H9 (cell line): ENCODE results near the gene EPB41L5. TPM values are rescaled to one million over a fixed set of nuclear protein-coding genes. Genes with fewer than 3 reads are reported as not detected.

ENCODE experiments used
- DNase-seq: peaks from one replicate; pipeline ENCODE4 v3.0.0-alpha.2; 2017
- H2AFZ ChIP-seq: one replicate; pipeline ENCODE4 v1.6.1; 2013; ENCODE audit warnings: mild to moderate bottlenecking, low read length, control low read depth, moderate library complexity
- H2AK5ac ChIP-seq: 2 replicates; pipeline ENCODE4 v1.6.1; 2013; ENCODE audit warnings: low read length, control low read depth, mixed read lengths; ENCODE audit not compliant: insufficient read length
- H2BK120ac ChIP-seq: one replicate; pipeline ENCODE4 v1.6.1; 2013; ENCODE audit warnings: low read depth, mild to moderate bottlenecking, low read length, control low read depth, inconsistent platforms; ENCODE audit not compliant: poor library complexity, severe bottlenecking
- H2BK12ac ChIP-seq: 2 replicates; pipeline ENCODE4 v1.6.1; 2013; ENCODE audit warnings: low read length, control low read depth, mixed read lengths, low read depth; ENCODE audit not compliant: insufficient read length
- H2BK15ac ChIP-seq: 2 replicates; pipeline ENCODE4 v1.6.1; 2013; ENCODE audit warnings: low read depth, low read length, control low read depth
- H2BK20ac ChIP-seq: one replicate; pipeline ENCODE4 v1.6.1; 2013; ENCODE audit warnings: low read depth, mild to moderate bottlenecking, low read length, control low read depth, inconsistent platforms; ENCODE audit not compliant: poor library complexity, severe bottlenecking
- H2BK5ac ChIP-seq: 2 replicates; pipeline ENCODE4 v1.6.1; 2013; ENCODE audit warnings: low read length, control low read depth, mixed read lengths; ENCODE audit not compliant: insufficient read length
- H3K14ac ChIP-seq: 2 replicates; pipeline ENCODE4 v1.6.1; 2013; ENCODE audit warnings: low read length, control low read depth; ENCODE audit not compliant: insufficient read depth
- H3K18ac ChIP-seq: 2 replicates; pipeline ENCODE4 v1.6.1; 2013; ENCODE audit warnings: low read depth, mild to moderate bottlenecking, mixed read lengths, low read length, control low read depth; ENCODE audit not compliant: insufficient read length
- H3K23ac ChIP-seq: 2 replicates; pipeline ENCODE4 v1.6.1; 2013; ENCODE audit warnings: low read length, control low read depth, mixed read lengths, low read depth; ENCODE audit not compliant: insufficient read length
- H3K23me2 ChIP-seq: 2 replicates; pipeline ENCODE4 v1.6.1; 2013; ENCODE audit warnings: low read depth, mild to moderate bottlenecking, mixed read lengths, low read length, control low read depth; ENCODE audit not compliant: insufficient read length, poor library complexity, severe bottlenecking
- H3K27ac ChIP-seq: 2 replicates; pipeline ENCODE4 v1.5.1; 2013; ENCODE audit warnings: low read length, control low read depth, mixed read lengths, low read depth; ENCODE audit not compliant: insufficient read length
- H3K27me3 ChIP-seq: 2 replicates; pipeline ENCODE4 v1.6.1; 2013; ENCODE audit warnings: low read length, control low read depth, inconsistent platforms; ENCODE audit not compliant: insufficient read depth
- H3K4ac ChIP-seq: 2 replicates; pipeline ENCODE4 v1.6.1; 2013; ENCODE audit warnings: low read depth, mild to moderate bottlenecking, control low read depth, inconsistent platforms, low read length, moderate library complexity
- H3K4me1 ChIP-seq: 2 replicates; pipeline ENCODE4 v1.6.1; 2013; ENCODE audit warnings: low read length, control low read depth, inconsistent platforms; ENCODE audit not compliant: insufficient read depth
- H3K4me2 ChIP-seq: 2 replicates; pipeline ENCODE4 v1.6.1; 2013; ENCODE audit warnings: low read length, control low read depth, mixed read lengths; ENCODE audit not compliant: insufficient read length, insufficient read depth
- H3K56ac ChIP-seq: 2 replicates; pipeline ENCODE4 v1.6.1; 2013; ENCODE audit warnings: low read depth, mild to moderate bottlenecking, mixed read lengths, low read length, control low read depth; ENCODE audit not compliant: insufficient read length
- H3K79me1 ChIP-seq: 2 replicates; pipeline ENCODE4 v1.6.1; 2013; ENCODE audit warnings: low read depth, mild to moderate bottlenecking, moderate library complexity, low read length, control low read depth, inconsistent platforms; ENCODE audit not compliant: insufficient read depth, poor library complexity, severe bottlenecking
- H3K79me2 ChIP-seq: 2 replicates; pipeline ENCODE4 v1.6.1; 2013; ENCODE audit warnings: low read length, control low read depth, inconsistent platforms; ENCODE audit not compliant: insufficient read depth
- H3K9ac ChIP-seq: 2 replicates; pipeline ENCODE4 v1.6.1; 2013; ENCODE audit warnings: low read length, control low read depth, mixed read lengths; ENCODE audit not compliant: insufficient read length; ENCODE audit errors: extremely low read depth
- H3K9me3 ChIP-seq: one replicate; pipeline ENCODE4 v1.6.1; 2013; ENCODE audit warnings: low read depth, low read length, inconsistent platforms; ENCODE audit not compliant: control insufficient read depth
- H3T11ph ChIP-seq: one replicate; pipeline ENCODE4 v1.6.1; 2013; ENCODE audit warnings: mild to moderate bottlenecking, low read length, control low read depth, inconsistent platforms
- H4K20me1 ChIP-seq: one replicate; pipeline ENCODE4 v1.6.1; 2013; ENCODE audit not compliant: control insufficient read depth, insufficient read length, insufficient read depth
- H4K5ac ChIP-seq: 2 replicates; pipeline ENCODE4 v1.6.1; 2013; ENCODE audit warnings: low read depth, mild to moderate bottlenecking, mixed read lengths, low read length, control low read depth; ENCODE audit not compliant: insufficient read length
- H4K8ac ChIP-seq: replicated peaks from 2 replicates; pipeline ENCODE4 v1.6.1; 2013; ENCODE audit warnings: low read length, control low read depth, mixed read lengths, low read depth; ENCODE audit not compliant: insufficient read length
- H4K91ac ChIP-seq: 2 replicates; pipeline ENCODE4 v1.6.1; 2013; ENCODE audit warnings: low read depth, mild to moderate bottlenecking, moderate library complexity, mixed read lengths, low read length, control low read depth; ENCODE audit not compliant: insufficient read length
- H3K27ac Mint-ChIP-seq, 3 experiments: 2 replicates in 2 of 3; 3 replicates in 1 of 3; pipeline ENCODE4 v1.8.0; 2020 to 2021; ENCODE audit warnings: mixed read lengths in 3 of 3, mild to moderate bottlenecking in 1 of 3, moderate library complexity in 1 of 3
- H3K27me3 Mint-ChIP-seq: 2 replicates; pipeline ENCODE4 v1.8.0; 2021; ENCODE audit warnings: low read depth, mild to moderate bottlenecking, moderate library complexity, mixed read lengths
- H3K36me3 Mint-ChIP-seq, 3 experiments: 2 replicates in 2 of 3; 3 replicates in 1 of 3; pipeline ENCODE4 v1.8.0; 2020 to 2021; ENCODE audit warnings: low read depth in 3 of 3, mixed read lengths in 3 of 3; ENCODE audit not compliant: insufficient read depth in 1 of 3
- H3K4me1 Mint-ChIP-seq, 2 experiments: 2 replicates each; pipeline ENCODE4 v1.8.0; 2020; ENCODE audit warnings: mixed read lengths in 2 of 2
- H3K4me3 Mint-ChIP-seq, 2 experiments: 2 replicates in 1 of 2; 3 replicates in 1 of 2; pipeline ENCODE4 v1.8.0; 2020 to 2021; ENCODE audit warnings: mild to moderate bottlenecking in 2 of 2, mixed read lengths in 2 of 2, moderate library complexity in 1 of 2
- H3K9me3 Mint-ChIP-seq, 2 experiments: 2 replicates in 1 of 2; 3 replicates in 1 of 2; pipeline ENCODE4 v1.8.0; 2020; ENCODE audit warnings: mild to moderate bottlenecking in 2 of 2, mixed read lengths in 2 of 2, moderate library complexity in 1 of 2
- CTCF ChIP-seq: fragments of 200-600 bp; sonication (generic); conservative IDR thresholded peaks from 3 replicates; pipeline ENCODE4 v1.8.0; 2021; ENCODE audit warnings: antibody characterized with exemption, mild to moderate bottlenecking
- WGBS: extraction: QIAGEN DNeasy Blood & Tissue Kit; methylation state at CpG from one replicate; pipeline ENCODE4 v1.1.7; 2013; ENCODE audit warnings: missing lambda C conversion rate, low lambda C conversion rate, mixed read lengths; ENCODE audit not compliant: insufficient read length; ENCODE audit errors: extremely low coverage; 5-methylcytosine and 5-hydroxymethylcytosine counted together
- total RNA-seq: library from RNA; stranded (reverse); gene quantifications from 2 replicates; pipeline ENCODE4 v1.2.1, GENCODE V29; 2021

Gene EPB41L5
- total RNA-seq, 1 experiment from 2014 or later: 40.4 TPM

- WGBS: no CpG with 5 or more reads among the region's 1 CpG
- no peaks in the 10 kb centered on the region for H3K9me3 ChIP-seq
- no peak for DNase-seq
- H3K79me1 ChIP-seq: no peaks in the 10 kb centered on the region
- H3K56ac ChIP-seq: no peak overlapping the region
- H3K23me2 ChIP-seq: no peaks in the 10 kb centered on the region
- no peak overlapping the region for H4K5ac ChIP-seq
- H3K18ac ChIP-seq: no peak overlapping the region
- no peak overlapping the region for H2BK20ac ChIP-seq
- H2AK5ac ChIP-seq: no peak overlapping the region
- no peak overlapping the region for H2BK12ac ChIP-seq
- H4K8ac ChIP-seq: no peak overlapping the region
- H3T11ph ChIP-seq: no peak overlapping the region
- H3K27me3 ChIP-seq: no peaks in the 10 kb centered on the region
- no peak overlapping the region for H2AFZ ChIP-seq
- no peak overlapping the region for H3K4me2 ChIP-seq
- H3K4me1 ChIP-seq: no peaks in the 10 kb centered on the region
- no peaks in the 10 kb centered on the region; a peak in 1 of 4 replicates for H3K4me1 Mint-ChIP-seq
- H4K20me1 ChIP-seq: no peaks in the 10 kb centered on the region
- no peak overlapping the region for H3K4ac ChIP-seq
- no peaks in the 10 kb centered on the region for H3K27me3 Mint-ChIP-seq
- H2BK5ac ChIP-seq: no peak overlapping the region
- H3K9me3 Mint-ChIP-seq: no peaks in the 10 kb centered on the region
- H3K36me3 Mint-ChIP-seq: peaks cover 0 to 20% (median 12%) of the 10 kb centered on the region in 3 experiments; a peak in 5 of 7 replicates
- H3K14ac ChIP-seq: no peak overlapping the region
- H3K27ac ChIP-seq: no peak overlapping the region
- H3K4me3 Mint-ChIP-seq: no peak overlapping the region
- H4K91ac ChIP-seq: no peak overlapping the region
- H3K9ac ChIP-seq: no peak overlapping the region
- H3K79me2 ChIP-seq: no peaks in the 10 kb centered on the region
- H2BK120ac ChIP-seq: no peak overlapping the region
- H2BK15ac ChIP-seq: no peak overlapping the region
- H3K27ac Mint-ChIP-seq: no peak overlapping the region
- TF ChIP-seq CTCF: no peak
- H3K23ac ChIP-seq: no peak overlapping the region
These were observed 91.9 kb downstream of the EPB41L5 start for GRCh38 chr2:120104772-120105171.
